Transverse colon (tissue), 4 donors: Measurements from ENCODE around the gene SPAG4.

Experiments
- EP300 ChIP-seq: sonication (generic); formaldehyde crosslinking; IDR thresholded peaks from one replicate; pipeline ENCODE4 v1.6.1; 2017; ENCODE audit warnings: antibody characterized with exemption, low read depth
- POLR2A ChIP-seq: fragments of 450-650 bp; IDR thresholded peaks from one replicate; pipeline ENCODE4 v1.6.1; 2016; ENCODE audit warnings: antibody characterized with exemption, mild to moderate bottlenecking, moderate library complexity
- POLR2AphosphoS5 ChIP-seq, 3 donors: sonication (generic); formaldehyde crosslinking; IDR thresholded peaks; one replicate each; pipeline ENCODE4 v1.6.1; 2016; ENCODE audit warnings: antibody characterized with exemption in 3 of 3
- TF ChIP-seq, protein P1 (sequence below), 5 experiments: fragments of 200-600 bp in 3 of 5; fragments of 450-650 bp in 2 of 5; sonication (generic) in 3 of 5; IDR thresholded peaks; 1 replicate in 2 of 5; 2 replicates in 3 of 5; pipeline ENCODE4 v1.5.1; 2016 to 2017; ENCODE audit warnings: antibody characterized with exemption in 5 of 5, inconsistent platforms in 3 of 5, mild to moderate bottlenecking in 2 of 5, moderate library complexity in 1 of 5

- TF ChIP-seq EP300, result no peak
- no peak for TF ChIP-seq POLR2A
- TF ChIP-seq, protein P1, sequence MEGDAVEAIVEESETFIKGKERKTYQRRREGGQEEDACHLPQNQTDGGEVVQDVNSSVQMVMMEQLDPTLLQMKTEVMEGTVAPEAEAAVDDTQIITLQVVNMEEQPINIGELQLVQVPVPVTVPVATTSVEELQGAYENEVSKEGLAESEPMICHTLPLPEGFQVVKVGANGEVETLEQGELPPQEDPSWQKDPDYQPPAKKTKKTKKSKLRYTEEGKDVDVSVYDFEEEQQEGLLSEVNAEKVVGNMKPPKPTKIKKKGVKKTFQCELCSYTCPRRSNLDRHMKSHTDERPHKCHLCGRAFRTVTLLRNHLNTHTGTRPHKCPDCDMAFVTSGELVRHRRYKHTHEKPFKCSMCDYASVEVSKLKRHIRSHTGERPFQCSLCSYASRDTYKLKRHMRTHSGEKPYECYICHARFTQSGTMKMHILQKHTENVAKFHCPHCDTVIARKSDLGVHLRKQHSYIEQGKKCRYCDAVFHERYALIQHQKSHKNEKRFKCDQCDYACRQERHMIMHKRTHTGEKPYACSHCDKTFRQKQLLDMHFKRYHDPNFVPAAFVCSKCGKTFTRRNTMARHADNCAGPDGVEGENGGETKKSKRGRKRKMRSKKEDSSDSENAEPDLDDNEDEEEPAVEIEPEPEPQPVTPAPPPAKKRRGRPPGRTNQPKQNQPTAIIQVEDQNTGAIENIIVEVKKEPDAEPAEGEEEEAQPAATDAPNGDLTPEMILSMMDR (IDR thresholded peaks at IDR 0.05), result no peak
- TF ChIP-seq POLR2AphosphoS5 (IDR thresholded peaks at IDR 0.05), result no peak
Observed at GRCh38 chr20:35595456-35595855, 20.2 kb upstream of the SPAG4 start.
